OCI-LY1 (cell line): ENCODE results near the gene E2F6.

Experiments
- H2AFZ ChIP-seq: fragments of 200-600 bp; sonication (generic), shearing (Covaris generic); 2 replicates; pipeline ENCODE4 v1.6.0; 2014; ENCODE audit warnings: antibody characterized with exemption, mild to moderate bottlenecking, low read length
- H3F3A ChIP-seq: fragments of 200-600 bp; sonication (generic), shearing (Covaris generic); 2 replicates; pipeline ENCODE4 v1.6.0; 2014; ENCODE audit warnings: mild to moderate bottlenecking, antibody characterized with exemption, low read length, moderate library complexity; ENCODE audit not compliant: insufficient read depth
- H3K27ac ChIP-seq: fragments of 200-600 bp; sonication (generic); 2 replicates; pipeline ENCODE4 v1.5.1; 2014; ENCODE audit warnings: low read length, mixed run types, mild to moderate bottlenecking, low read depth; ENCODE audit not compliant: poor library complexity, severe bottlenecking
- H3K27me3 ChIP-seq: fragments of 200-600 bp; sonication (generic); 2 replicates; pipeline ENCODE4 v1.6.0; 2014; ENCODE audit warnings: antibody characterized with exemption, mild to moderate bottlenecking, low read length, moderate library complexity; ENCODE audit not compliant: insufficient read depth
- H3K36me3 ChIP-seq: fragments of 200-600 bp; sonication (generic); 2 replicates; pipeline ENCODE4 v1.6.1; 2014; ENCODE audit warnings: mild to moderate bottlenecking, antibody characterized with exemption, low read length, moderate library complexity, mixed read lengths; ENCODE audit not compliant: insufficient read depth
- H3K4me1 ChIP-seq: fragments of 200-600 bp; sonication (generic); 2 replicates; pipeline ENCODE4 v1.5.1; 2014; ENCODE audit warnings: mild to moderate bottlenecking, low read length, moderate library complexity; ENCODE audit not compliant: insufficient read depth, severe bottlenecking
- H3K4me2 ChIP-seq: fragments of 200-600 bp; sonication (generic), shearing (Covaris generic); 2 replicates; pipeline ENCODE4 v1.6.1; 2014; ENCODE audit warnings: low read length
- H3K4me3 ChIP-seq: fragments of 200-600 bp; sonication (generic); 2 replicates; pipeline ENCODE4 v1.5.1; 2014; ENCODE audit warnings: low read length, low read depth, mild to moderate bottlenecking, mixed read lengths; ENCODE audit not compliant: poor library complexity, severe bottlenecking
- H3K79me2 ChIP-seq: fragments of 200-600 bp; shearing (Covaris generic); 2 replicates; pipeline ENCODE4 v1.6.1; 2016; ENCODE audit warnings: mixed run types, low read length, mixed read lengths; ENCODE audit not compliant: insufficient read depth
- H3K9ac ChIP-seq: fragments of 200-600 bp; sonication (generic), shearing (Covaris generic); 2 replicates; pipeline ENCODE4 v1.6.1; 2014; ENCODE audit warnings: mild to moderate bottlenecking, low read length, mixed read lengths
- H3K9me2 ChIP-seq: fragments of 200-600 bp; sonication (generic), shearing (Covaris generic); 2 replicates; pipeline ENCODE4 v1.6.1; 2014; ENCODE audit warnings: low read depth, mild to moderate bottlenecking, low read length, mixed read lengths
- H3K9me3 ChIP-seq: fragments of 200-600 bp; shearing (Covaris generic); 2 replicates; pipeline ENCODE4 v1.6.1; 2014; ENCODE audit warnings: low read length, mixed read lengths
- H4K20me1 ChIP-seq: fragments of 200-600 bp; sonication (generic), shearing (Covaris generic); 2 replicates; pipeline ENCODE4 v1.6.0; 2016; ENCODE audit warnings: mild to moderate bottlenecking, low read length; ENCODE audit not compliant: insufficient read depth
- EZH2 ChIP-seq: fragments of 200-600 bp; sonication (generic), shearing (Covaris generic); IDR thresholded peaks from 2 replicates; pipeline ENCODE4 v1.8.0; 2017; ENCODE audit warnings: borderline replicate concordance, mixed run types, mild to moderate bottlenecking, antibody characterized with exemption, low read length, moderate library complexity, mixed read lengths
- TF ChIP-seq, protein P1 (sequence below): fragments of 200-600 bp; sonication (generic), shearing (Covaris generic); IDR thresholded peaks from 2 replicates; pipeline ENCODE4 v1.5.1; 2017; ENCODE audit warnings: mild to moderate bottlenecking, antibody characterized with exemption, low read length, moderate library complexity, mixed read lengths

Gene E2F6

DNA sequence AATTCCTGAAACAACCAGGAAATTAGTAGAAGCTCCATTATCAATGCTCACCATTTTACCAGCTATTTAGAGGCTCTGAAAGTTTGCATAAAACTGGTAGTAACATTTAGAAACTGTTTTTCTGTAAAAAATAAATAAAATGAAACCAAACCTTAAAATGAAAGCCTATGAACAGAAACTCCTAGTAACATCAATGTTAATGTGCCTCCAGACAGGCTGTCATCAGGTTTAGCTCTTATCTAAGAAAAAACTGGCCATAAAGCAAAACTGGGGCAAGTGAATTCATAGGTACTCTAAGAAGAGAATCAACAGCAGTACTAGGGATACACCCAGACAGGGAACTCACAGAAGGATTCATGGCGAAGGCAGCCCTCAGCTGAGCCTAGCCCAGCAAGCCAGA lies 8.0 kb downstream of the E2F6 start:
- Histone ChIP-seq H3K4me1 (peaks cover 17% of the 10 kb centered on the region), H2AFZ (no peak overlapping the region), H3K79me2 (peaks cover 57% of the 10 kb centered on the region), H3K9me3 (no peaks in the 10 kb centered on the region), H4K20me1 (no peaks in the 10 kb centered on the region), H3K36me3 (peaks cover 34% of the 10 kb centered on the region; the same call in 1 of the 2 replicates), H3K4me2 (no peak overlapping the region), H3K4me3 (no peak overlapping the region), H3K27ac (no peak overlapping the region), H3F3A (no peaks in the 10 kb centered on the region), H3K9me2 (no peaks in the 10 kb centered on the region), H3K9ac (no peak overlapping the region), H3K27me3 (no peaks in the 10 kb centered on the region)
- TF ChIP-seq EZH2 = no peak
- TF ChIP-seq, protein P1, sequence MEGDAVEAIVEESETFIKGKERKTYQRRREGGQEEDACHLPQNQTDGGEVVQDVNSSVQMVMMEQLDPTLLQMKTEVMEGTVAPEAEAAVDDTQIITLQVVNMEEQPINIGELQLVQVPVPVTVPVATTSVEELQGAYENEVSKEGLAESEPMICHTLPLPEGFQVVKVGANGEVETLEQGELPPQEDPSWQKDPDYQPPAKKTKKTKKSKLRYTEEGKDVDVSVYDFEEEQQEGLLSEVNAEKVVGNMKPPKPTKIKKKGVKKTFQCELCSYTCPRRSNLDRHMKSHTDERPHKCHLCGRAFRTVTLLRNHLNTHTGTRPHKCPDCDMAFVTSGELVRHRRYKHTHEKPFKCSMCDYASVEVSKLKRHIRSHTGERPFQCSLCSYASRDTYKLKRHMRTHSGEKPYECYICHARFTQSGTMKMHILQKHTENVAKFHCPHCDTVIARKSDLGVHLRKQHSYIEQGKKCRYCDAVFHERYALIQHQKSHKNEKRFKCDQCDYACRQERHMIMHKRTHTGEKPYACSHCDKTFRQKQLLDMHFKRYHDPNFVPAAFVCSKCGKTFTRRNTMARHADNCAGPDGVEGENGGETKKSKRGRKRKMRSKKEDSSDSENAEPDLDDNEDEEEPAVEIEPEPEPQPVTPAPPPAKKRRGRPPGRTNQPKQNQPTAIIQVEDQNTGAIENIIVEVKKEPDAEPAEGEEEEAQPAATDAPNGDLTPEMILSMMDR = no peak

DNA sequence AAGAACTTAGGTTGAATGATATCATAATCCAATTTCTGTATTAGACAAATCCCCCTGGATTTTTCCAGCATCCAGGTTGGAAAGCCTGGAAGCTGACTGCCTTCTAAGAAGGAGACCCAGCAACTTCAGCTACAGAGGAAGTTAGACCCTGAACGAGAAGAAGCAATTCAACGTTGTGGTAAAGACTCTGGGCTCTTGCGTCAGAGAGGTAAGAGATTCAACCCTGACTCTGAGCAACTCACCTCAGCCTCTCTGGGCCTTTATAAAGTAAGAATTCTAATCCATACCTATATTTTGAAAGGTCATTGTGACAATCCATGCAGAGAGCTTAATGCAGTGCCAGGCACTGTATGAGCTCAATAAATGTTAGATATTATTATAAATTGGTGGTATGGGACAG lies 9.7 kb downstream of the E2F6 start:
- TF ChIP-seq, protein P1 = no peak
- TF ChIP-seq EZH2 = no peak
- Histone ChIP-seq H3K4me3 (no peak overlapping the region), H3K36me3 (peaks cover 43% of the 10 kb centered on the region; the same call in 1 of the 2 replicates), H2AFZ (no peak overlapping the region), H3F3A (no peaks in the 10 kb centered on the region), H4K20me1 (no peaks in the 10 kb centered on the region), H3K79me2 (peaks cover 44% of the 10 kb centered on the region), H3K9me2 (no peaks in the 10 kb centered on the region), H3K27ac (no peak overlapping the region), H3K9me3 (no peaks in the 10 kb centered on the region), H3K27me3 (no peaks in the 10 kb centered on the region), H3K4me2 (no peak overlapping the region), H3K9ac (no peak overlapping the region), H3K4me1 (peaks cover 14% of the 10 kb centered on the region)

DNA sequence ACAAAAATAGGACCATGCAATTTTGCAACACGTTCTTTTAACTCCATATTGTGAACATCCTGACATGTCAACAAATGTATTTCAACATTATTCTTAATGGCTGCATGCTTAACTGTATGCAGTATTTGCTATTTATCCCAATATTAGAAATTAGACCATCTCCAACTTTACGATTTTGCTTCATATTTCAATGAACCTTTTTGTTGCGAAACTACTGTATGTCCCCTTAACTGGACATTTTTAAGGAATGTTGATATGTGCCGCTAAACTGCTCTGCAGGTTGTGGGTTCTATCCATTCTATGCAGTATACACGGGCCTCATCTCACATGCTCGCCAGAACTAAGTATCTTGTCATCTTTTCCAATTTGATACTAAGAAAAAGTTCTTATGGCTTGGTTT lies 11.1 kb downstream of the E2F6 start:
- H3K9me3 ChIP-seq = no peaks in the 10 kb centered on the region
- H3K4me2 ChIP-seq = no peak overlapping the region
- no peak overlapping the region for H2AFZ ChIP-seq
- H3K79me2 ChIP-seq = peaks cover 36% of the 10 kb centered on the region
- peaks cover 51% of the 10 kb centered on the region; the same call in 1 of the 2 replicates for H3K36me3 ChIP-seq
- no peak overlapping the region for H3K9ac ChIP-seq
- no peaks in the 10 kb centered on the region for H3K9me2 ChIP-seq
- no peak overlapping the region for H3K27ac ChIP-seq
- H3K4me1 ChIP-seq = peaks cover 14% of the 10 kb centered on the region
- no peaks in the 10 kb centered on the region for H3K27me3 ChIP-seq
- TF ChIP-seq EZH2 = no peak
- TF ChIP-seq, protein P1 = no peak
- no peaks in the 10 kb centered on the region for H4K20me1 ChIP-seq
- no peaks in the 10 kb centered on the region for H3F3A ChIP-seq
- no peak overlapping the region for H3K4me3 ChIP-seq
